Panc1 (cell line): ENCODE results near the gene CPLANE1. TPM values are rescaled to one million over a fixed set of nuclear protein-coding genes. Genes with fewer than 3 reads are reported as not detected.

Experiments used
- ATAC-seq: fragments of 200-7000 bp; cut with Tn5 transposase; 2 replicates; pipeline ENCODE4 v1.9.1; 2020; ENCODE audit warnings: mild to moderate bottlenecking, moderate library complexity
- BruUV-seq: library from RNA; stranded (reverse); fragments of 400-500 nt; replicated peaks from 2 replicates; lab custom pipeline; 2021; lab: Mats Ljungman, UMichigan
- CTCF ChIA-PET: fragments of 300-600 bp; sonication (Branson Sonifier 250); formaldehyde crosslinking; loops from one replicate; lab custom pipeline; 2022; ENCODE audit warnings: antibody characterized with exemption; lab: Charles Lee
- POLR2A ChIA-PET: fragments of 300-600 bp; sonication (Branson Sonifier 250); formaldehyde crosslinking; loops from one replicate; lab custom pipeline; 2022; ENCODE audit warnings: antibody characterized with exemption; lab: Charles Lee
- DNase-seq: peaks from one replicate; pipeline ENCODE4 v3.0.0-alpha.2; 2010; ENCODE audit warnings: low read depth, low spot score
- H3K27ac ChIP-seq: 2 replicates; pipeline ENCODE4 v1.5.1; 2011; ENCODE audit warnings: mild to moderate bottlenecking, low read length, inconsistent platforms
- H3K27me3 ChIP-seq: fragments of 200-500 bp; sonication (Bioruptor generic); 2 replicates; pipeline ENCODE4 v1.6.0; 2014; ENCODE audit warnings: low read length, inconsistent platforms; ENCODE audit not compliant: control insufficient read depth, insufficient read depth
- H3K36me3 ChIP-seq: fragments of 200-500 bp; sonication (Bioruptor generic); 2 replicates; pipeline ENCODE4 v1.5.1; 2014; ENCODE audit warnings: inconsistent platforms, mild to moderate bottlenecking, low read length, moderate library complexity; ENCODE audit not compliant: control insufficient read depth, insufficient read depth
- H3K4me1 ChIP-seq: 2 replicates; pipeline ENCODE4 v1.5.1; 2011; ENCODE audit warnings: inconsistent platforms, mild to moderate bottlenecking, low read length, moderate library complexity; ENCODE audit not compliant: control insufficient read depth, insufficient read depth
- H3K4me3 ChIP-seq, 2 experiments: 2 replicates each; pipeline ENCODE4 v1.5.1; 2011 to 2012; ENCODE audit warnings: low read depth in 2 of 2, low read length in 2 of 2, mild to moderate bottlenecking in 2 of 2, inconsistent platforms in 1 of 2, moderate library complexity in 1 of 2
- H3K9me3 ChIP-seq: fragments of 200-500 bp; sonication (Bioruptor generic); 2 replicates; pipeline ENCODE4 v1.5.1; 2014; ENCODE audit warnings: low read depth, mild to moderate bottlenecking, inconsistent platforms, low read length, moderate library complexity; ENCODE audit not compliant: control insufficient read depth, insufficient read depth
- CTCF ChIP-seq: fragments of 450-650 bp; IDR thresholded peaks from 2 replicates; pipeline ENCODE4 v1.5.1; 2017; ENCODE audit warnings: mild to moderate bottlenecking
- POLR2AphosphoS5 ChIP-seq: IDR thresholded peaks from 2 replicates; pipeline ENCODE4 v1.6.1; 2012; ENCODE audit warnings: mild to moderate bottlenecking, low read depth, low read length, moderate library complexity
- REST ChIP-seq, 2 experiments: IDR thresholded peaks; 2 replicates each; pipeline ENCODE4 v1.6.1; 2011 to 2012; ENCODE audit warnings: low read depth in 2 of 2, control low read depth in 1 of 2, low read length in 1 of 2, mild to moderate bottlenecking in 1 of 2, moderate library complexity in 1 of 2; ENCODE audit not compliant: insufficient read depth in 1 of 2
- SIN3A ChIP-seq: IDR thresholded peaks from 2 replicates; pipeline ENCODE4 v1.6.1; 2012; ENCODE audit warnings: low read depth, mild to moderate bottlenecking, low read length, moderate library complexity, borderline replicate concordance; ENCODE audit not compliant: insufficient read depth
- TCF7L2 ChIP-seq: IDR thresholded peaks from 2 replicates; pipeline ENCODE4 v1.6.1; 2011; ENCODE audit warnings: mild to moderate bottlenecking, low read depth, low read length, inconsistent platforms
- in situ Hi-C: cut with HindIII; loops from 2 replicates; pipeline ENCODE4 v1.10.0; 2016; ENCODE audit warnings: low sequenced_read_pairs, low pct_unique_long_range_greater_than_20kb
- intact Hi-C: fragments of 100-400 bp; cut with micrococcal nuclease; formaldehyde crosslinking; loops from one replicate; pipeline ENCODE4 v1.10.0; 2022; ENCODE audit not compliant: unreplicated experiment
- total RNA-seq: library from RNA; stranded (reverse); gene quantifications from one replicate; pipeline ENCODE4 v1.2.1, GENCODE V29; 2021; ENCODE audit not compliant: unreplicated experiment

Gene CPLANE1
- total RNA-seq, 1 experiment from 2014 or later, result 18.1 TPM

- TF ChIP-seq POLR2AphosphoS5 (no peak), TCF7L2 (no peak), SIN3A (no peak), CTCF (no peak)
- ChIA-PET POLR2A (no interaction called here), CTCF (no interaction called here)
- Histone ChIP-seq H3K36me3 (peaks cover 5% of the 10 kb centered on the region; the same call in 1 of the 2 replicates), H3K4me3 (no peak overlapping the region), H3K27ac (no peak overlapping the region), H3K27me3 (no peaks in the 10 kb centered on the region), H3K4me1 (no peaks in the 10 kb centered on the region), H3K9me3 (no peaks in the 10 kb centered on the region)
- intact Hi-C loops (no loop called here), in situ Hi-C loops (no loop called here)
- BruUV-seq, result no TSS peak
- DNase-seq, result no peak
- ATAC-seq, result no peak
Measured at GRCh38 chr5:37217976-37218375, 31.2 kb downstream of the CPLANE1 start.

- ATAC-seq (no peak), DNase-seq (no peak)
- no peaks in the 10 kb centered on the region for H3K27me3 ChIP-seq
- no peak overlapping the region for H3K4me3 ChIP-seq
- no peaks in the 10 kb centered on the region for H3K4me1 ChIP-seq
- CTCF ChIA-PET, result no interaction called here
- intact Hi-C loops, result no loop called here
- H3K36me3 ChIP-seq, result peaks cover 7% of the 10 kb centered on the region; the same call in 1 of the 2 replicates
- in situ Hi-C loops, result no loop called here
- BruUV-seq, result no TSS peak
- POLR2A ChIA-PET, result no interaction called here
- H3K27ac ChIP-seq, result no peak overlapping the region
- no peaks in the 10 kb centered on the region for H3K9me3 ChIP-seq
- TF ChIP-seq POLR2AphosphoS5 (no peak), REST (IDR thresholded peaks at IDR 0.05; ENCODE audit: insufficient read depth in 1 of 2, low read depth in 2 of 2, low read length in 1 of 2) (no peak), CTCF (no peak), TCF7L2 (no peak), SIN3A (no peak)
Measured at GRCh38 chr5:37214550-37214949, 34.6 kb downstream of the CPLANE1 start.
